NB4 (cell line): Measurements from ENCODE around the gene SCYGR1.

Source experiments
- DNase-seq: peaks from one replicate; pipeline ENCODE4 v3.0.0; 2010; ENCODE audit warnings: low read depth
- H3K4me3 ChIP-seq: one replicate; pipeline ENCODE4 v1.5.1; 2011; ENCODE audit warnings: mild to moderate bottlenecking, low read depth, low read length, moderate library complexity
- MYC ChIP-seq: IDR thresholded peaks from 2 replicates; pipeline ENCODE4 v1.6.1; 2011; ENCODE audit warnings: low read depth, low read length
- POLR2A ChIP-seq: IDR thresholded peaks from 2 replicates; pipeline ENCODE4 v1.6.1; 2011; ENCODE audit warnings: mild to moderate bottlenecking; ENCODE audit not compliant: insufficient read length; ENCODE audit errors: extremely low read depth
- TF ChIP-seq, protein P1 (sequence below): IDR thresholded peaks from 2 replicates; pipeline ENCODE4 v1.6.1; 2011; ENCODE audit warnings: low read depth, low read length
- TF ChIP-seq, protein P2 (sequence below): IDR thresholded peaks from one replicate; pipeline ENCODE4 v1.5.1; 2012; ENCODE audit warnings: low read depth, low read length

Gene SCYGR1

DNA sequence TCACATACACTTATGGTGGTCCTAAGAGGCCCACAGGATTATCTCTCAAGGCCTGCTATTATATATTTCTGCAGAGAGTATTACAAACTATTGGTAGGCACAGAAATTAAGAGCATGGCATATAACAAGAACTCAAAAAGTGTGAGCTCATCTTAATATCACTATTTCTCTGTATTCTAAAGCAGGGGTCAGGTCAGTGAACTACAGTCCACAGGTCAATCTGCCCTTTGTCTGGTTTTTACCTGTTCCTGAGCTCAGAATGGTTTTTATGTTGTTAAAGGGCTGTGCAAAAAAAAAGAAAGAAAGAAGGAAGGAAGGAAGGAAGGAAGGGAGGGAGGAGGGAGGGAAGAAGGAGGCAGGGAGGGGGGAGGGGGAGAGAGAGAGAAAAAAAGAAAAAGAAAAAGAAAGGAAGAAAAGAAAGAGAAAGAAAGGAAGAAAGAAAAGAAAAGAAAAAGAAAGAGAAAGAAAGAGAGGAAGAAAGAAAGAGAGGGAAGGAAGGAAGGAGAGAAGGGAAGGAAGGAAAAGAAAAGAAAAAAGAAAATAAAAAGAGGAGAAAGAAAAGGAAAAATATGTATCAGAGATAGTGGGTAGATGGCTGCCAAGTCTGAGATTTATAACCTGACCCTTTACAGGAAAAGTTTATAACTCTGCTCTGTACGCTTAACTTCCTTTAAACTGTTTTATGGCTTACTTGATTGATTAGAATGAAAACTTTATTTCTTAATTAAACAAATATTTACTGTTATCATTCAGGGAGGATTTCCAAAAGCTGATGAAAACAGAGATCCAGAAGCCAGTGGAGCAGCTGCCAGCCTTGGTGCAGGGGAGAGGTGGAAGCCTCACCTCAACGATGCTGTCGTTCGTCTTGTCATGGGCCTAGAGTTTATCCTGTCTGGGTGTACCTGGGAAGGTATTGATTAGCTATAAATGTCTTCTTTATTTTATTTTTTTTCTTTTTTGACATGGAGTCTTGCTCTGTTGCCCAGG, 11.2 kb upstream of the SCYGR1 start:
- H3K4me3 ChIP-seq: no peak overlapping the region
- DNase-seq: no peak
- TF ChIP-seq, protein P1, sequence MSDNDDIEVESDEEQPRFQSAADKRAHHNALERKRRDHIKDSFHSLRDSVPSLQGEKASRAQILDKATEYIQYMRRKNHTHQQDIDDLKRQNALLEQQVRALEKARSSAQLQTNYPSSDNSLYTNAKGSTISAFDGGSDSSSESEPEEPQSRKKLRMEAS: no peak
- TF ChIP-seq, protein P2, sequence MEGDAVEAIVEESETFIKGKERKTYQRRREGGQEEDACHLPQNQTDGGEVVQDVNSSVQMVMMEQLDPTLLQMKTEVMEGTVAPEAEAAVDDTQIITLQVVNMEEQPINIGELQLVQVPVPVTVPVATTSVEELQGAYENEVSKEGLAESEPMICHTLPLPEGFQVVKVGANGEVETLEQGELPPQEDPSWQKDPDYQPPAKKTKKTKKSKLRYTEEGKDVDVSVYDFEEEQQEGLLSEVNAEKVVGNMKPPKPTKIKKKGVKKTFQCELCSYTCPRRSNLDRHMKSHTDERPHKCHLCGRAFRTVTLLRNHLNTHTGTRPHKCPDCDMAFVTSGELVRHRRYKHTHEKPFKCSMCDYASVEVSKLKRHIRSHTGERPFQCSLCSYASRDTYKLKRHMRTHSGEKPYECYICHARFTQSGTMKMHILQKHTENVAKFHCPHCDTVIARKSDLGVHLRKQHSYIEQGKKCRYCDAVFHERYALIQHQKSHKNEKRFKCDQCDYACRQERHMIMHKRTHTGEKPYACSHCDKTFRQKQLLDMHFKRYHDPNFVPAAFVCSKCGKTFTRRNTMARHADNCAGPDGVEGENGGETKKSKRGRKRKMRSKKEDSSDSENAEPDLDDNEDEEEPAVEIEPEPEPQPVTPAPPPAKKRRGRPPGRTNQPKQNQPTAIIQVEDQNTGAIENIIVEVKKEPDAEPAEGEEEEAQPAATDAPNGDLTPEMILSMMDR: no peak
- TF ChIP-seq MYC: no peak
- TF ChIP-seq POLR2A: no peak

DNA sequence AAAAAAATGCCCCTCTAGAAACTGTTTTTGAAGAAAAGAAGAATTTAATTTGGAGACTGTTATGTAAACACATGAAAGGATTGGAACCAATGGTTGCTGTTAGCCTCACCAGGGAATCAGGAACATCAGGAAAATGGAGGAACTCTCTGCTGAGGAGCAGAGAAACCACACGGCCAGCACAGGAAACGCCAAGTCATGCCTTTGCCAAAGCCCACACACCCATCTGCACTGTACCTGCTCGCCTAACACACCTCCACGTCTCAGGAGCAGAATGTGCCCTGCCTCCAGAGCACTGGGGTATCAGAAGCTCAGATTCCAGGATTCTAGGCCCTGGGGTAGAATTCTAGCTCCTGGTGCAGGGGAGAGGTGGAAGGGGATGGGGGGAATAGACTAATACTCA, 9.8 kb upstream of the SCYGR1 start:
- no peak for DNase-seq
- no peak overlapping the region for H3K4me3 ChIP-seq
- TF ChIP-seq MYC (no peak), POLR2A (no peak)
- TF ChIP-seq, protein P1: no peak
- TF ChIP-seq, protein P2: no peak

DNA sequence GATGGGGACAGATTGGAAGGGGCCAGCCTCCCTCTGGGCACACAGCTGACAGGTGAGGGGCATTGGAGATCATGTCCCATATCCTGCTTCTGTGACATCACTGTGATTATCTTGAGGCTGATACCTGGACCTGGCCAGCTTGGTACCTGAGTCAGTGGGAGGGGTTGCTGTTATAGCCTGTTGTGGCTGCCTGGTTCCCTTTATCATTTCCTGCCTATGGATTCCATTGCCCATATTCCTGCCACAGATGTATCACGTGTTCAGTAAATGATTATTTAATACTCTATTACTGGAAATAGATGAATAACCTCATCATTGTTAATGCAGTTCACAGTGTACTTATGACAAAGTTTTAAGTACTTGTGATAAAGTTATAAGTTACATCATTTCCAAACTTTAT, 7.8 kb upstream of the SCYGR1 start:
- TF ChIP-seq, protein P2: no peak
- TF ChIP-seq MYC: no peak
- TF ChIP-seq, protein P1: no peak
- no peak for TF ChIP-seq POLR2A
- H3K4me3 ChIP-seq: no peak overlapping the region
- DNase-seq: no peak

DNA sequence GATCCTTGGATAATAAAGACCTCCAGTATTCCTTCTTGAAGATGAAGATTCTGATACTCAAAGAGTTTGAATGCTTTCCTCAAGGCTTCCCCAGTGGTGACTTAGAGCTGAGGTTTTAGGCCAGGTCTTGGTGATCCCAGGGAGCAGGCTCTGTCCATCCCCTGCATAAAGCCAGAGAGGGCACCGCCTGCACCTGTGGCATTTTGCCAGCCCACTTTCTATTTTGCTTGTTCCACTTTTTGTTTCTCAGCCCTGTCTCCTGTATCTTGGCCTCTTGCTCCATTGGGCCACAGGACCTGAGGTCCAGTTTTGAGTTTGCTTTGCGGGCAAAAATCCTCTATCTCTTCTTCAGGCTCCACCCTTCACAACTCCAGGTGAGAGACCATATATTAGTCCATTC, 6.7 kb upstream of the SCYGR1 start:
- no peak overlapping the region for H3K4me3 ChIP-seq
- DNase-seq: no peak
- TF ChIP-seq, protein P1: no peak
- TF ChIP-seq MYC (no peak), POLR2A (no peak)
- TF ChIP-seq, protein P2: no peak

DNA sequence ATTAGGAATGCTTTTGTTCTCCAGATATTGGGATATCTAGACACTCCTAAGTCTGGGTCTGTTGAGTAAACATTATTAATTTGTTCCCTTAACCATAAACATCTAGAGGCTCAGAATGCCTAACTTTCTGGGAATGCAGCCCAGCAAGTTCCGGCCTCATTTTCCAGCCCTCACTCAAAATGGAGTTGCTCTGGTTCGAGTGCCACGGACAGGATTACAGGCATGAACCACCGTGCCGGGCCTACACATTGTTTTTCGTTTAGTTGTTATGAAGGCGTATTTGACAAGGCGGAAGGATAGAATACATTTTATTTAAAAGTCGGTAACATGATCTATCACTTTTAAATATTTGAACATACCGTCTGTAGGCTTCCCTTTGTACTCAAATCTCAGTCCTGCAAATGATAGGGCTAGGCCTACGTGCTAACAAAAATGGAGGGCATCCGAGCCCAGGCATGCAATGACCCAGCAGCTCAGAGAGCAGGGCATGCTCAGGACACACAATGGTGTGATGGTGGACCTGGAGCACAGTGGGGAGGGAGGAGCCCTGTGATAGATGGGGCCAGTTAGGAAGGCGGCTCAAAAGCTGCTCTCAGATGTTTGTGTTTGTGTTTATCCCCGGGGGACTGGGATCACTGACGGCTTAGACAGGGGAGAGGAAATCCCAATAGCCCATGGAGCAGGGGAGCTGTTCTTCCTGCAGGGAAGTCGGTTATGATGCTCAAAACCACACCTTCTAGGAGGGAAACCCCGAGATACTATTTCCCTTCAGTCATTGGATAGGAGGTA, 2.9 kb upstream of the SCYGR1 start:
- DNase-seq: no peak
- TF ChIP-seq MYC (no peak), POLR2A (no peak)
- TF ChIP-seq, protein P1: no peak
- TF ChIP-seq, protein P2: no peak
- no peak overlapping the region for H3K4me3 ChIP-seq
